WTC11 (cell line): Measurements from ENCODE around the gene SECTM1. TPM values are rescaled to one million over a fixed set of nuclear protein-coding genes. Genes with fewer than 3 reads are reported as not detected.

Experiments
- ATAC-seq: fragments of 200-7000 bp; cut with Tn5 transposase; 2 replicates; pipeline ENCODE4 v1.10.0; 2021; ENCODE audit warnings: mild to moderate bottlenecking, moderate library complexity
- Bru-seq: library from RNA; stranded (reverse); fragments of 400-500 nt; gene quantifications from one replicate; lab custom pipeline; 2021; lab: Mats Ljungman, UMichigan
- CTCF ChIA-PET: fragments of 300-600 bp; sonication (Branson Sonifier 250); formaldehyde crosslinking; loops from one replicate; lab custom pipeline; 2021; ENCODE audit warnings: antibody characterized with exemption; lab: Charles Lee
- POLR2A ChIA-PET: fragments of 350-600 bp; sonication (Branson Sonifier 250); formaldehyde crosslinking; loops from one replicate; lab custom pipeline; 2021; ENCODE audit warnings: antibody characterized with exemption; lab: Charles Lee
- DNase-seq: peaks from one replicate; pipeline ENCODE4 v3.0.0; 2021; ENCODE audit warnings: low spot score
- H3K27ac Mint-ChIP-seq: 2 replicates; pipeline ENCODE4 v1.8.0; 2021; ENCODE audit warnings: mixed read lengths
- H3K27me3 Mint-ChIP-seq: 2 replicates; pipeline ENCODE4 v1.8.0; 2021; ENCODE audit warnings: low read depth, mild to moderate bottlenecking, moderate library complexity, mixed read lengths
- H3K36me3 Mint-ChIP-seq: 2 replicates; pipeline ENCODE4 v1.8.0; 2021; ENCODE audit warnings: mixed read lengths
- H3K4me1 Mint-ChIP-seq: 2 replicates; pipeline ENCODE4 v1.8.0; 2022; ENCODE audit warnings: mixed read lengths
- H3K4me3 Mint-ChIP-seq: 2 replicates; pipeline ENCODE4 v1.8.0; 2021; ENCODE audit warnings: mild to moderate bottlenecking, moderate library complexity, mixed read lengths
- H3K9me3 Mint-ChIP-seq: 2 replicates; pipeline ENCODE4 v1.8.0; 2021; ENCODE audit warnings: mixed read lengths
- AR ChIP-seq: fragments of 250-450 bp; sonication (Bioruptor Pico); IDR thresholded peaks from 2 replicates; pipeline ENCODE4 v1.9.0; 2021; ENCODE audit warnings: mild to moderate bottlenecking
- ATF1 ChIP-seq: sonication (generic); formaldehyde crosslinking; IDR thresholded peaks from 2 replicates; pipeline ENCODE4 v1.8.1; 2023; ENCODE audit warnings: mild to moderate bottlenecking, moderate library complexity, missing genetic modification reagents
- E2F5 ChIP-seq: sonication (generic); formaldehyde crosslinking; IDR thresholded peaks from 2 replicates; pipeline ENCODE4 v1.8.1; 2022; ENCODE audit warnings: mild to moderate bottlenecking, moderate library complexity, missing genetic modification reagents
- ELF4 ChIP-seq: sonication (generic); formaldehyde crosslinking; IDR thresholded peaks from 2 replicates; pipeline ENCODE4 v1.8.1; 2022; ENCODE audit warnings: low read depth, mild to moderate bottlenecking, moderate library complexity, missing genetic modification reagents
- FOXK1 ChIP-seq: sonication (generic); formaldehyde crosslinking; IDR thresholded peaks from 2 replicates; pipeline ENCODE4 v1.8.0; 2022; ENCODE audit warnings: mild to moderate bottlenecking, moderate library complexity, missing genetic modification reagents
- FOXP4 ChIP-seq: sonication (generic); formaldehyde crosslinking; IDR thresholded peaks from 2 replicates; pipeline ENCODE4 v1.8.0; 2022; ENCODE audit warnings: mild to moderate bottlenecking, missing genetic modification reagents
- HMGXB4 ChIP-seq: sonication (generic); formaldehyde crosslinking; IDR thresholded peaks from 2 replicates; pipeline ENCODE4 v1.8.1; 2023; ENCODE audit warnings: mild to moderate bottlenecking, moderate library complexity, missing genetic modification reagents
- IRF1 ChIP-seq: sonication (generic); formaldehyde crosslinking; IDR thresholded peaks from 2 replicates; pipeline ENCODE4 v1.8.0; 2023; ENCODE audit warnings: missing genetic modification reagents
- JAZF1 ChIP-seq: fragments of 250-450 bp; sonication (Bioruptor Pico); IDR thresholded peaks from 2 replicates; pipeline ENCODE4 v1.9.0; 2021; ENCODE audit warnings: moderate library complexity, mild to moderate bottlenecking, inconsistent platforms
- MAX ChIP-seq: sonication (generic); formaldehyde crosslinking; IDR thresholded peaks from 2 replicates; pipeline ENCODE4 v1.8.0; 2022; ENCODE audit warnings: mild to moderate bottlenecking, missing genetic modification reagents
- NFE2L1 ChIP-seq: sonication (generic); formaldehyde crosslinking; IDR thresholded peaks from 2 replicates; pipeline ENCODE4 v1.8.1; 2023; ENCODE audit warnings: missing genetic modification reagents
- NR3C1 ChIP-seq: sonication (generic); formaldehyde crosslinking; conservative IDR thresholded peaks from 2 replicates; pipeline ENCODE4 v1.8.1; 2023; ENCODE audit warnings: low read depth, mild to moderate bottlenecking, missing genetic modification reagents
- SP1 ChIP-seq: sonication (generic); formaldehyde crosslinking; conservative IDR thresholded peaks from 2 replicates; pipeline ENCODE4 v1.8.1; 2022; ENCODE audit warnings: missing genetic modification reagents
- TP53 ChIP-seq: sonication (generic); formaldehyde crosslinking; IDR thresholded peaks from 2 replicates; pipeline ENCODE4 v1.8.1; 2023; ENCODE audit warnings: mild to moderate bottlenecking, missing genetic modification reagents
- ZBTB21 ChIP-seq: sonication (generic); formaldehyde crosslinking; IDR thresholded peaks from 2 replicates; pipeline ENCODE4 v1.8.1; 2023; ENCODE audit warnings: mild to moderate bottlenecking, missing genetic modification reagents, borderline replicate concordance
- ZNF121 ChIP-seq: sonication (generic); formaldehyde crosslinking; IDR thresholded peaks from 2 replicates; pipeline ENCODE4 v1.8.0; 2023; ENCODE audit warnings: missing genetic modification reagents
- ZNF219 ChIP-seq: sonication (generic); formaldehyde crosslinking; IDR thresholded peaks from 2 replicates; pipeline ENCODE4 v1.8.0; 2023; ENCODE audit warnings: missing genetic modification reagents, mild to moderate bottlenecking, borderline replicate concordance
- ZNF232 ChIP-seq: sonication (generic); formaldehyde crosslinking; IDR thresholded peaks from 2 replicates; pipeline ENCODE4 v1.8.0; 2022; ENCODE audit warnings: mild to moderate bottlenecking, missing genetic modification reagents
- ZNF416 ChIP-seq: fragments of 250-450 bp; sonication (Bioruptor Pico); IDR thresholded peaks from 2 replicates; pipeline ENCODE4 v1.9.0; 2021; ENCODE audit warnings: mild to moderate bottlenecking, inconsistent platforms
- ZNF671 ChIP-seq: fragments of 250-450 bp; sonication (Bioruptor Pico); IDR thresholded peaks from 2 replicates; pipeline ENCODE4 v1.8.0; 2021; ENCODE audit warnings: mild to moderate bottlenecking
- long read RNA-seq, 3 experiments: library from RNA in 1 of 3; library from capped mRNA in 1 of 3; library from polyadenylated mRNA in 1 of 3; unstranded in 2 of 3; stranded (forward) in 1 of 3; transcript quantifications; one replicate each; pipeline ENCODE4 v2.0.0, GENCODE V29; 2021
- total RNA-seq: library from RNA; stranded (reverse); gene quantifications from 3 replicates; pipeline ENCODE4 v1.2.3, GENCODE V29; 2021

The SECTM1 gene
- 0.14 to 0.57 TPM (median 0.22 TPM) in 3 replicates for total RNA-seq
- Bru-seq, nascent RNA = percentile 5 among the genes with signal in this experiment
- long read RNA-seq, experiment 1, partial matches to known transcripts = 1 of 2 reads
- long read RNA-seq, experiment 1, other reads (novel, unspliced or antisense) = 0 of 2 reads
- long read RNA-seq, experiment 2, partial matches to known transcripts = 0 of 1 reads
- long read RNA-seq, experiment 2, other reads (novel, unspliced or antisense) = 0 of 1 reads
- long read RNA-seq, experiment 3 = 0 reads

GRCh38 chr17:82333279-82334171 is at the start of gene SECTM1:
Gene SECTM1 (minus strand): TSS chr17:82333766. CDS start chr17:82327240, 6,526 bp downstream.
- ATAC-seq (peak; percentile 47), DNase-seq (peak; percentile 50)
- POLR2A ChIA-PET = interaction anchor here (0.6 kb wide), 1 partner anchor 60 kb away, joined by 8 read pairs; no protein-coding TSS in a partner anchor
- no peaks in the 10 kb centered on the region for H3K36me3 Mint-ChIP-seq
- peaks cover 80% of the 10 kb centered on the region for H3K27me3 Mint-ChIP-seq
- H3K27ac Mint-ChIP-seq = no peak within 1 kb of the TSS
- TF ChIP-seq NFE2L1 (CRISPR knock-in tag) = no peak
- TF ChIP-seq ZBTB21 (CRISPR knock-in tag) = no peak
- no peak for TF ChIP-seq ZNF232 (CRISPR knock-in tag)
- TF ChIP-seq TP53 = no peak
- TF ChIP-seq ZNF219 = no peak
- no peak for TF ChIP-seq ZNF416
- no peak for TF ChIP-seq ZNF121 (CRISPR knock-in tag)
- TF ChIP-seq FOXK1 = no peak
- TF ChIP-seq ELF4 (CRISPR knock-in tag) = no peak
- no peak for TF ChIP-seq IRF1 (CRISPR knock-in tag)
- no peak for TF ChIP-seq JAZF1 (CRISPR knock-in tag)
- no peak for TF ChIP-seq NR3C1 (CRISPR knock-in tag)
- TF ChIP-seq AR (CRISPR knock-in tag) = no peak
- peak; percentile 35; the same call in 1 of the 2 replicates for TF ChIP-seq E2F5
- TF ChIP-seq MAX (CRISPR knock-in tag) = 0 out of 2 replicates have a peak, but pooled peaks have one; percentile 38
- TF ChIP-seq ZNF671 (CRISPR knock-in tag) = no peak
- TF ChIP-seq ATF1 (CRISPR knock-in tag) = no peak
- 0 out of 2 replicates have a peak, but pooled peaks have one; percentile 16 for TF ChIP-seq SP1 (CRISPR knock-in tag)
- no peak for TF ChIP-seq FOXP4 (CRISPR knock-in tag)
- TF ChIP-seq HMGXB4 (CRISPR knock-in tag) = no peak
- peaks cover 19% of the 10 kb centered on the region for H3K4me1 Mint-ChIP-seq
- H3K9me3 Mint-ChIP-seq = no peaks in the 10 kb centered on the region
- CTCF ChIA-PET = interaction anchor here (0.7 to 2.0 kb wide), 9 partner anchors 12 to 727 kb away, joined by 3 to 15 read pairs (median 4); no protein-coding TSS in a partner anchor
- peak within 1 kb of the TSS; percentile 61 for H3K4me3 Mint-ChIP-seq
